Activated CD4-positive, CD25-positive, alpha-beta regulatory T cell treated with anti-CD3 and anti-CD28 coated beads, Interleukin-2, amount 50 U/mL, for 72 hours (primary cell): ENCODE results near the gene SERPINB3.
"Not testable (repeated sequence)": the region's sequence is repeated elsewhere in the genome, so short reads cannot be mapped to it uniquely, and the experiment has no call there.

Source experiments
- DNase-seq: peaks from one replicate; pipeline ENCODE4 v3.0.0; 2021

The SERPINB3 gene

GRCh38 chr18:63661750-63662149, at the start of gene SERPINB3:
TSS of gene SERPINB3 (minus strand) at chr18:63661893. CDS start at chr18:63661216, 677 bp downstream.
- not testable (repeated sequence) for DNase-seq

GRCh38 chr18:63708650-63709049, 47.0 kb upstream of the SERPINB3 start:
- no peak for DNase-seq

GRCh38 chr18:63707816-63708215, 46.1 kb upstream of the SERPINB3 start:
- no peak for DNase-seq

GRCh38 chr18:63705401-63705800, 43.7 kb upstream of the SERPINB3 start:
- no peak for DNase-seq

GRCh38 chr18:63702660-63703059, 41.0 kb upstream of the SERPINB3 start, which contains the start of gene SERPINB11:
TSS of gene SERPINB11 (plus strand) at chr18:63702960. CDS start at chr18:63710194, 7,234 bp downstream.
- no peak for DNase-seq

- DNase-seq = no peak
These were observed 40.3 kb upstream of the SERPINB3 start for GRCh38 chr18:63701952-63702351.

GRCh38 chr18:63700501-63700900, 38.8 kb upstream of the SERPINB3 start:
- no peak for DNase-seq

GRCh38 chr18:63697097-63697660, 35.5 kb upstream of the SERPINB3 start:
- no peak for DNase-seq

GRCh38 chr18:63689064-63689463, 27.4 kb upstream of the SERPINB3 start:
- DNase-seq = no peak

GRCh38 chr18:63686871-63687270, 25.2 kb upstream of the SERPINB3 start:
- DNase-seq = no peak

GRCh38 chr18:63684718-63685117, 23.0 kb upstream of the SERPINB3 start:
- DNase-seq = no peak

- DNase-seq = no peak
These were observed 22.2 kb upstream of the SERPINB3 start for GRCh38 chr18:63683890-63684289.

- DNase-seq = no peak
These were observed 21.5 kb upstream of the SERPINB3 start for GRCh38 chr18:63683152-63683551.

GRCh38 chr18:63681449-63682340, 20.0 kb upstream of the SERPINB3 start:
- no peak for DNase-seq

GRCh38 chr18:63679820-63680606, 18.3 kb upstream of the SERPINB3 start:
- DNase-seq = no peak

- no peak for DNase-seq
These were observed 16.0 kb upstream of the SERPINB3 start for GRCh38 chr18:63677500-63678225.

GRCh38 chr18:63676526-63677323, 15.0 kb upstream of the SERPINB3 start:
- DNase-seq = no peak

GRCh38 chr18:63664571-63664970, 2.9 kb upstream of the SERPINB3 start:
- no peak for DNase-seq

- DNase-seq = not testable (repeated sequence)
These were observed 2.8 kb downstream of the SERPINB3 start for GRCh38 chr18:63658920-63659319.

- not testable (repeated sequence) for DNase-seq
These were observed 11.4 kb downstream of the SERPINB3 start for GRCh38 chr18:63650271-63650670.

GRCh38 chr18:63648241-63648640, 13.5 kb downstream of the SERPINB3 start:
- DNase-seq = no peak

- DNase-seq = no peak
These were observed 14.8 kb downstream of the SERPINB3 start for GRCh38 chr18:63646936-63647335.
